Kidney (tissue), 14 donors: ENCODE results near the gene PP2D1. TPM values are rescaled to one million over a fixed set of nuclear protein-coding genes. Genes with fewer than 3 reads are reported as not detected.

Source experiments
- DNase-seq, 5 donors: peaks; one replicate each; pipeline ENCODE4 v3.0.0-alpha.2; 2013 to 2020
- FAIRE-seq: peaks from 2 replicates; lab custom pipeline; 2012; peaks lifted over from hg19 to GRCh38; lab: Jason Lieb, UNC
- H3K27ac ChIP-seq, 2 donors: one replicate each; pipeline ENCODE4 v1.7.0; 2013; ENCODE audit warnings: low read depth in 2 of 2, low read length in 2 of 2, inconsistent platforms in 1 of 2
- H3K27me3 ChIP-seq: one replicate; pipeline ENCODE4 v1.7.1; 2013; ENCODE audit warnings: low read length, inconsistent platforms; ENCODE audit not compliant: control insufficient read depth, insufficient read depth
- H3K36me3 ChIP-seq, 3 donors: one replicate each; pipeline versions ENCODE4 v1.7.0 to v1.7.1; 2013; ENCODE audit warnings: low read length in 3 of 3, control low read depth in 1 of 3, inconsistent platforms in 1 of 3; ENCODE audit not compliant: insufficient read depth in 3 of 3, control insufficient read depth in 2 of 3
- H3K4me1 ChIP-seq, 3 donors: one replicate each; pipeline versions ENCODE4 v1.7.0 to v1.7.1; 2013; ENCODE audit warnings: low read length in 3 of 3, inconsistent platforms in 1 of 3, low read depth in 1 of 3; ENCODE audit not compliant: control insufficient read depth in 2 of 3, insufficient read depth in 2 of 3
- H3K4me3 ChIP-seq, 3 donors: one replicate each; pipeline versions ENCODE4 v1.7.0 to v1.8.1; 2013; ENCODE audit warnings: low read length in 3 of 3, control low read depth in 1 of 3, inconsistent platforms in 1 of 3
- H3K9ac ChIP-seq, 3 donors: one replicate each; pipeline versions ENCODE4 v1.7.0 to v1.7.1; 2013; ENCODE audit warnings: low read length in 3 of 3, control low read depth in 1 of 3, inconsistent platforms in 1 of 3
- H3K9me3 ChIP-seq, 3 donors: one replicate each; pipeline versions ENCODE4 v1.7.0 to v1.7.1; 2013; ENCODE audit warnings: low read length in 3 of 3, control low read depth in 1 of 3, inconsistent platforms in 1 of 3; ENCODE audit not compliant: control insufficient read depth in 2 of 3, insufficient read depth in 1 of 3
- intact Hi-C: fragments of 100-400 bp; cut with DNase I; formaldehyde crosslinking; loops from one replicate; pipeline ENCODE4 v1.11.1; 2022
- polyA plus RNA-seq: library from polyadenylated mRNA; stranded (reverse); fragments of 350-450 nt; fragmentation: Illumina TruSeq; extraction: RNeasy Lipid Tissue Mini Kit (QIAGEN cat#74804); gene quantifications from one replicate; pipeline ENCODE4 v1.2.3, GENCODE V29; 2014; ENCODE audit warnings: low read depth, low replicate concordance; ENCODE audit not compliant: insufficient read depth
- total RNA-seq: library from RNA; stranded (reverse); fragmentation: NEBNext Ultra II Directional; extraction: Animal tissue kit (Norgen Biotek cat#: 25700); gene quantifications from one replicate; pipeline ENCODE4 v1.2.1, GENCODE V29; 2021
- TF ChIP-seq, protein P1 (sequence below): IDR thresholded peaks from 3 replicates; pipeline ENCODE4 v1.5.1; 2012; ENCODE audit warnings: mild to moderate bottlenecking, moderate library complexity, borderline replicate concordance; ENCODE audit not compliant: insufficient read depth; ENCODE audit errors: extremely low read depth
- donor health status: control.
- donor health status: control.
- donor health status: control.
- donor health status: control.
- donor health status: control.
- donor health status: DM: yes; HTN: yes; CAD: no.
- donor health status: Normal renal cell carcinoma (clear cell type).

The PP2D1 gene
- total and polyA plus RNA-seq, 2 donors from 2014 or later = not detected

DNA sequence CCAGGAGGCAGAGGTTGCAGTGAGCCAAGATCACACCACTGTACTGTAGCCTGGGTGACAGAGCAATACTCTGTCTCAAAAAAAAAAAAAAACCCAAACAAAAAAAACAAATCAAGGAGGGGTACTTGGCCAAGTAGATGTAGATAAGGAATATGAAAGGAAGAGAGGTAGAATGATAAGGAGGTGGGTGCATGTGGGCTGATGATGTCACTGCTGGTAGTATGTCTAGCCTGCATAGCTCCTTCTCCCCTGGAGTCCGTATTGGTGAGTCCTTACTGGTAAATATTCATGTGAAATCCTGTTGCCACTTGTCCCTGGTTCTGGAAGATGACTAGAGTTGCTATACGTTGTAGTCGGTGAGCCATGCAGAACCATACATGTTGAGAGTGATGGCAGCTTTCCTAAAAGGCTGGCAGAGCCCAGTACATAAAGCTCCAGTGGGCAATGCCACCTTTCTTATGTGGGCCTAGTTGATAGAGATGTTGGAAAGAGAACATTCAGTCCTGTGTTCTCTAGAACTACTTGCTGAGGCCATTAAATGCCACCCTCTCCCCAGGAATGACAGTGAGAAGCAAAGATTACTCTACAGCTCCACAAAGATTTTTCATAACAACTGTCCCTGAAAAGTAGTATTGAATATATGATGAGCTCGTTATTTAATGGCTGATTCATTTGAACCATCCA, 39.2 kb upstream of the PP2D1 start:
- no peaks in the 10 kb centered on the region for H3K36me3 ChIP-seq
- H3K27ac ChIP-seq = no peak overlapping the region
- no peak for FAIRE-seq
- H3K27me3 ChIP-seq = no peaks in the 10 kb centered on the region
- intact Hi-C loops = no loop called here
- peaks cover 0 to 15% (median 6%) of the 10 kb centered on the region in 3 donors for H3K4me1 ChIP-seq
- DNase-seq = no peak
- H3K9me3 ChIP-seq = no peaks in the 10 kb centered on the region
- H3K9ac ChIP-seq = no peak overlapping the region
- TF ChIP-seq, protein P1, sequence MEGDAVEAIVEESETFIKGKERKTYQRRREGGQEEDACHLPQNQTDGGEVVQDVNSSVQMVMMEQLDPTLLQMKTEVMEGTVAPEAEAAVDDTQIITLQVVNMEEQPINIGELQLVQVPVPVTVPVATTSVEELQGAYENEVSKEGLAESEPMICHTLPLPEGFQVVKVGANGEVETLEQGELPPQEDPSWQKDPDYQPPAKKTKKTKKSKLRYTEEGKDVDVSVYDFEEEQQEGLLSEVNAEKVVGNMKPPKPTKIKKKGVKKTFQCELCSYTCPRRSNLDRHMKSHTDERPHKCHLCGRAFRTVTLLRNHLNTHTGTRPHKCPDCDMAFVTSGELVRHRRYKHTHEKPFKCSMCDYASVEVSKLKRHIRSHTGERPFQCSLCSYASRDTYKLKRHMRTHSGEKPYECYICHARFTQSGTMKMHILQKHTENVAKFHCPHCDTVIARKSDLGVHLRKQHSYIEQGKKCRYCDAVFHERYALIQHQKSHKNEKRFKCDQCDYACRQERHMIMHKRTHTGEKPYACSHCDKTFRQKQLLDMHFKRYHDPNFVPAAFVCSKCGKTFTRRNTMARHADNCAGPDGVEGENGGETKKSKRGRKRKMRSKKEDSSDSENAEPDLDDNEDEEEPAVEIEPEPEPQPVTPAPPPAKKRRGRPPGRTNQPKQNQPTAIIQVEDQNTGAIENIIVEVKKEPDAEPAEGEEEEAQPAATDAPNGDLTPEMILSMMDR = no peak
- H3K4me3 ChIP-seq = no peak overlapping the region

- H3K9me3 ChIP-seq = no peaks in the 10 kb centered on the region
- intact Hi-C loops = no loop called here
- peaks cover 0 to 10% (median 6%) of the 10 kb centered on the region in 3 donors for H3K4me1 ChIP-seq
- H3K27ac ChIP-seq = no peak overlapping the region
- FAIRE-seq (no peak), DNase-seq (peak in 1 of 5 donors; percentile 25)
- TF ChIP-seq, protein P1 = no peak
- H3K36me3 ChIP-seq = no peaks in the 10 kb centered on the region
- H3K9ac ChIP-seq = peak overlapping the region in 2 of 3 donors; percentile 8 to 17
- H3K4me3 ChIP-seq = peak overlapping the region in 1 of 3 donors; percentile 14
- H3K27me3 ChIP-seq = no peaks in the 10 kb centered on the region
Measured at GRCh38 chr3:20047976-20048883, 36.2 kb upstream of the PP2D1 start.

DNA sequence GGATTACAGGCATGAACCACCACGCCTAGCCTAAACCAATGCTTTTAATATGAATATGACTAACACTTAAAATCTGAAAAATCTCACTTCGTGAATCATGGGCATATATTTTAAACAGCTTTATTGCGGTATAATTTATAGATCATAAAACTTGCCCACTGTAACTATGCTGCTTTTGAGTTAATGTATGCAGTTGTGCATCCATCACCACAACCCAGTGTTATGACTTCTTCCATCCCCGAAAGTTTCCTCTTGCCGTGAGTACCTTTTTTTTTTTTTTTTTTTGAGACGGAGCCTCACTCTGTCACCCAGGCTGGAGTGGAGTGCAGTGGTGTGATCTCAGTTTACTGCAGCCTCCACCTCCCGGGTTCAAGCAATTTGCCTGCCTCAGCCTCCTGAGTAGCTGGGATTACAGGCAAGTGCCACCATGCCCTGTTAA, 35.3 kb upstream of the PP2D1 start:
- H3K27me3 ChIP-seq = no peaks in the 10 kb centered on the region
- peaks cover 0 to 13% (median 8%) of the 10 kb centered on the region in 3 donors for H3K4me1 ChIP-seq
- DNase-seq (no peak), FAIRE-seq (no peak)
- H3K9ac ChIP-seq = no peak overlapping the region
- H3K9me3 ChIP-seq = no peaks in the 10 kb centered on the region
- no peak overlapping the region for H3K4me3 ChIP-seq
- H3K27ac ChIP-seq = no peak overlapping the region
- intact Hi-C loops = no loop called here
- TF ChIP-seq, protein P1 = no peak
- no peaks in the 10 kb centered on the region for H3K36me3 ChIP-seq
